Adrenal gland (tissue), 12 donors: ENCODE results near the gene AFAP1. TPM values are rescaled to one million over a fixed set of nuclear protein-coding genes. Genes with fewer than 3 reads are reported as not detected.

Experiments used
- DNase-seq, 7 donors: peaks; one replicate each; pipeline ENCODE4 v3.0.0-alpha.2; 2019 to 2020
- H3K27ac ChIP-seq, 5 donors: fragments of 200-600 bp; sonication (generic) in 4 of 5; 1 replicate in 3 of 5; 2 replicates in 2 of 5; pipeline versions ENCODE4 v1.5.1 to v1.8.0; 2016 to 2020; ENCODE audit warnings: mild to moderate bottlenecking in 1 of 5
- H3K27me3 ChIP-seq: fragments of 200-600 bp; 2 replicates; pipeline ENCODE4 v1.8.0; 2021
- H3K36me3 ChIP-seq, 2 donors: fragments of 200-600 bp; replicated peaks in 1 of 2; 1 replicate in 1 of 2; 2 replicates in 1 of 2; pipeline versions ENCODE4 v1.5.1 to v1.8.0; 2018 to 2022
- H3K4me1 ChIP-seq, 2 donors: fragments of 200-600 bp; replicated peaks in 1 of 2; 1 replicate in 1 of 2; 2 replicates in 1 of 2; pipeline versions ENCODE4 v1.5.1 to v1.8.0; 2018 to 2021
- H3K4me3 ChIP-seq, 4 donors: fragments of 200-600 bp; sonication (generic) in 3 of 4; one replicate each; pipeline ENCODE4 v1.5.1; 2016 to 2018
- H3K9me3 ChIP-seq, 3 donors: fragments of 200-600 bp; sonication (generic) in 1 of 3; replicated peaks in 1 of 3; 1 replicate in 2 of 3; 2 replicates in 1 of 3; pipeline versions ENCODE4 v1.5.1 to v1.8.0; 2016 to 2021
- CTCF ChIP-seq, 6 experiments: fragments of 450-650 bp in 4 of 6; fragments of 200-600 bp in 2 of 6; sonication (generic) in 1 of 6; IDR thresholded peaks; 1 replicate in 5 of 6; 2 replicates in 1 of 6; pipeline versions ENCODE4 v1.5.1 to v1.8.0; 2016 to 2021; ENCODE audit warnings: antibody characterized with exemption in 6 of 6, mild to moderate bottlenecking in 2 of 6, moderate library complexity in 1 of 6
- POLR2A ChIP-seq, 2 donors: fragments of 450-650 bp; IDR thresholded peaks; one replicate each; pipeline ENCODE4 v1.6.1; 2017; ENCODE audit warnings: antibody characterized with exemption in 2 of 2, mild to moderate bottlenecking in 2 of 2, moderate library complexity in 1 of 2
- WGBS, 4 donors: extraction: QIAGEN DNeasy Blood & Tissue Kit in 2 of 4; methylation state at CpG; one replicate each; pipeline versions ENCODE4 v1.1.5 to v1.1.7; 2013 to 2017; 5-methylcytosine and 5-hydroxymethylcytosine counted together
- intact Hi-C, 2 donors: fragments of 100-400 bp; cut with DNase I; formaldehyde crosslinking; loops; one replicate each; pipeline versions ENCODE4 v1.14.1 to v1.15.0; 2022 to 2023
- polyA plus RNA-seq, 3 donors: library from polyadenylated mRNA; stranded (reverse); fragments of 200-250 nt in 2 of 3; fragments of 350-450 nt in 1 of 3; fragmentation: Illumina TruSeq in 1 of 3; extraction: RNeasy Lipid Tissue Mini Kit (QIAGEN cat#74804) in 1 of 3; gene quantifications; one replicate each; pipeline ENCODE4 v1.2.3, GENCODE V29; 2013 to 2014
- total RNA-seq, 9 donors: library from RNA; depleted of rRNA in 4 of 9; stranded (reverse); fragments of >200 nt in 4 of 9; fragments of 120-200 nt in 1 of 9; fragmentation: NEBNext Ultra II Directional in 1 of 9; extraction: Animal tissue kit (Norgen Biotek cat#: 25700) in 1 of 9; gene quantifications; one replicate each; pipeline versions ENCODE4 v1.1.0 to v1.2.4, GENCODE V29; 2013 to 2023
- donor health status: healthy with polysubstance abuse.
- donor health status: Bipolar disorder and iron deficiency.
- donor health status: DM: yes; HTN: yes; CAD: no.
- donor health status: DM: no; HTN: no; CAD: no.
- donor health status: DM: no; HTN: no; CAD: no.
- donor health status: DM: yes; HTN: yes; CAD: no.

The AFAP1 gene
- total and polyA plus RNA-seq, 12 donors, result 3.3 to 16.1 (median 9.8) TPM

GRCh38 chr4:7826909-7827306 lies 112.8 kb downstream of the AFAP1 start:
- H3K36me3 ChIP-seq, result no peaks in the 10 kb centered on the region
- peaks cover 0 to 18% of the 10 kb centered on the region in 2 donors for H3K4me1 ChIP-seq
- TF ChIP-seq CTCF (IDR thresholded peaks at IDR 0.05) (no peak), POLR2A (IDR thresholded peaks at IDR 0.05) (no peak)
- intact Hi-C loops, result no loop called here
- DNase-seq, result no peak
- 95 to 96% (median 95%) methylated on average over 11 of the region's 11 CpGs for WGBS, 4 donors
- no peak overlapping the region for H3K4me3 ChIP-seq
- no peaks in the 10 kb centered on the region for H3K27me3 ChIP-seq
- H3K9me3 ChIP-seq, result no peaks in the 10 kb centered on the region
- H3K27ac ChIP-seq, result no peak overlapping the region

DNA sequence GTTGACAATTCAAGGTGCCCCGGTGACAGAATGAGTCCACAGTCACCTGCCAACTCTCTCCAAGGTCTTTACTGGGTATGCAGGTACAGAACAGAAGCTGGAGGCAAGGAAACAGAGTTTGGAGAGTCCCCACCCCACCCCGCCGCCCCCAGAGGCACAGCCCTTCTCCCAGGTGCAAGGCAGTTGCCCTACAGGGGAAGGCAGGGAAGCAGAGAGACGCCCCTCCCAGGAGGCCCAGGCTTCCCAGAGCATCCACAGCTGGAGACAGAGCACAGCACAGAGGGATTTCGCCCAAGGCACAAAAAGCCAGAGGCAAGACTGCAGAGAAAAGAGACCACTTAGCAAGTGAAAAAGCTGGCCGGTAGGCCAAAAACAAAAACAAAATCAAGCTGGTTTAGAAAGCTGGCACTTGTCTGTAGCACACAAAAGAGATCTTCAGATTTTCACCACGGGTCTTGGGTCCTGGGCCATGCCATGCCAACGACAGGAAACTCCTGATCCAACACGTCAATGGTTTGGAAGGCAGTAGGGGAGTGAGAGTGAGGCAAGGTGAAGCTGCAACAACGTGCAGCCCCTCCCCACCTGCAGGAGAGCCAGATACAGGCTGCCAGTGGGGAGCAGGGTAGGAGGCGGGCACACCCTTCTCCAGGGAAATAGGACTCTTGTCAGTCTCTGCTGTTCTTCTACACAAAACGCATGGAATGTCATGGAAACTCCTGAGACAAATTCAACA lies 113.3 kb downstream of the AFAP1 start:
- Histone ChIP-seq H3K36me3 (no peaks in the 10 kb centered on the region), H3K4me3 (no peak overlapping the region), H3K27ac (no peak overlapping the region), H3K9me3 (no peaks in the 10 kb centered on the region), H3K4me1 (peaks cover 0 to 18% of the 10 kb centered on the region in 2 donors), H3K27me3 (no peaks in the 10 kb centered on the region)
- intact Hi-C loops, result no loop called here
- no peak for TF ChIP-seq CTCF (IDR thresholded peaks at IDR 0.05)
- no peak for TF ChIP-seq POLR2A (IDR thresholded peaks at IDR 0.05)
- WGBS, 4 donors, result 89 to 97% (median 91%) methylated on average over 10 to 12 of the region's 12 CpGs
- no peak for DNase-seq

DNA sequence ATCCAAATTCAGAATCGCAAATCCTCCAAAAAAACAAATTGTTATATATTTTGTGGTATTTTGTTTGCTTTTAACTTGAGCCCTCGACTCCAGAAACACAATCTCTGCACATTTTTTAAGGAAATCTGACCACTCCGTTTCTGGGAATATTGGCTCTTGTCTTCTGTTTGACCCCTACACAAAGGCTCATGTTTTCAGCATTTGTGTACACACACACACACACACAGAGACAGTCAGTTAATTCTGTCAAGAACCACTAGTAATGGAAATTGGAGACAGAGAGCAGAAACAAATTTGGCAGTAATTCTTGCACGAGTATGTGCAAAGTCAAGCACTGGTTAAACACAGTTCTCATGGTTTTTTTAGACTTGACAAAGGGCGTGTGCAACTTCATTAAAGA lies 115.4 kb downstream of the AFAP1 start:
- TF ChIP-seq POLR2A (IDR thresholded peaks at IDR 0.05), result no peak
- no peak for TF ChIP-seq CTCF (IDR thresholded peaks at IDR 0.05)
- H3K4me1 ChIP-seq, result peaks cover 0 to 11% of the 10 kb centered on the region in 2 donors

DNA sequence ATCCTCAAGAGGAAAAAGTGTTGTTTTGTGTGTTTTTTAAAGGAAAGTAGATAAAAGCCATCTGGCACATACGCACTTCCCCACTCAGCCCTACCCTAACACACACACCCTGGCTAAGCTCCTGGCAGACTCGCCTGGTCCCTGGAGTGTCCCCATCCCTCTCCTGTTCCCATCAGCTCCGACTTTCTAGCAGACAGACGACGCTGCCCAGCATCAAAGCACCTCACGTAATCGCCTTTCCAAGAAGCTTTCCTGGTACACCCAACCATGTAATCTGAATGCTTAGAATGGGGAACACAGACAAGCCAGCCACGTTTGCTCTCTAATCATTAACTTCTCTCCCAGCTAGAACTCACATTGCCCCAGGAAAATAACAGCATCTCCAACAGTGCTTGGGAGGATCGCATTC lies 116.2 kb downstream of the AFAP1 start:
- Histone ChIP-seq H3K27me3 (no peaks in the 10 kb centered on the region), H3K36me3 (no peaks in the 10 kb centered on the region), H3K4me3 (no peak overlapping the region), H3K9me3 (no peaks in the 10 kb centered on the region), H3K27ac (peak overlapping the region in 3 of 5 donors; percentile 43 to 74 (median 56)), H3K4me1 (peaks cover 0 to 17% of the 10 kb centered on the region in 2 donors)
- WGBS, 4 donors, result 65 to 92% (median 78%) methylated on average over 8 to 9 of the region's 9 CpGs
- TF ChIP-seq CTCF (IDR thresholded peaks at IDR 0.05) (no peak), POLR2A (IDR thresholded peaks at IDR 0.05) (no peak)
- peak in 1 of 7 donors; percentile 74 for DNase-seq
- intact Hi-C loops, result no loop called here

More for the DNA sequence above, 115.4 kb downstream of the AFAP1 start:
- H3K27me3 ChIP-seq, result no peaks in the 10 kb centered on the region
- intact Hi-C loops, result no loop called here
- no peak overlapping the region for H3K4me3 ChIP-seq
- WGBS, 4 donors, result 65 to 73% (median 70%) methylated on average over 5 of the region's 5 CpGs
- DNase-seq, result no peak
- H3K27ac ChIP-seq, result peak overlapping the region in 2 of 5 donors; percentile 56 to 74
- no peaks in the 10 kb centered on the region for H3K36me3 ChIP-seq
- no peaks in the 10 kb centered on the region for H3K9me3 ChIP-seq
